Measurements from ENCODE around the gene SPAG16.

SPAG16 gene

GRCh38 chr2:213848631-213849030, 564.4 kb downstream of the SPAG16 start:
- H3K27ac Mint-ChIP-seq (ENCODE audit: low read depth): no peak overlapping the region
- ATAC-seq (replicated peaks; ENCODE audit: extremely low read depth, poor library complexity, severe bottlenecking): no peak
- H3K36me3 Mint-ChIP-seq (ENCODE audit: insufficient read depth): no peaks in the 10 kb centered on the region
- DNase-seq (ENCODE audit: low spot score in 2 of 2): no peak
- H3K4me3 Mint-ChIP-seq: no peak overlapping the region
- H3K4me1 Mint-ChIP-seq: no peaks in the 10 kb centered on the region
- no peaks in the 10 kb centered on the region for H3K27me3 Mint-ChIP-seq
- peaks cover 15% of the 10 kb centered on the region for H3K9me3 Mint-ChIP-seq

GRCh38 chr2:213861638-213862037, 577.4 kb downstream of the SPAG16 start:
- Mint-ChIP-seq H3K4me1 (no peaks in the 10 kb centered on the region), H3K4me3 (no peak overlapping the region), H3K27ac (ENCODE audit: low read depth) (no peak overlapping the region), H3K9me3 (no peaks in the 10 kb centered on the region), H3K36me3 (ENCODE audit: insufficient read depth) (no peaks in the 10 kb centered on the region), H3K27me3 (no peaks in the 10 kb centered on the region)
- no peak for ATAC-seq (replicated peaks; ENCODE audit: extremely low read depth, poor library complexity, severe bottlenecking)
- no peak for DNase-seq (ENCODE audit: low spot score in 2 of 2)

- no peak for ATAC-seq (replicated peaks; ENCODE audit: extremely low read depth, poor library complexity, severe bottlenecking)
- Mint-ChIP-seq H3K9me3 (no peaks in the 10 kb centered on the region), H3K4me3 (no peak overlapping the region), H3K4me1 (no peaks in the 10 kb centered on the region), H3K27ac (ENCODE audit: low read depth) (no peak overlapping the region), H3K27me3 (no peaks in the 10 kb centered on the region), H3K36me3 (ENCODE audit: insufficient read depth) (no peaks in the 10 kb centered on the region)
- DNase-seq (ENCODE audit: low spot score in 2 of 2): no peak
Measured at GRCh38 chr2:213862407-213863076, 578.3 kb downstream of the SPAG16 start.

- Mint-ChIP-seq H3K9me3 (no peaks in the 10 kb centered on the region), H3K27ac (ENCODE audit: low read depth) (no peak overlapping the region)
Measured at GRCh38 chr2:213863541-213863940, 579.3 kb downstream of the SPAG16 start.

GRCh38 chr2:213868526-213868925, 584.3 kb downstream of the SPAG16 start:
- DNase-seq (ENCODE audit: low spot score in 2 of 2): no peak
- no peak for ATAC-seq (replicated peaks; ENCODE audit: extremely low read depth, poor library complexity, severe bottlenecking)
- no peaks in the 10 kb centered on the region for H3K9me3 Mint-ChIP-seq
- no peaks in the 10 kb centered on the region for H3K27me3 Mint-ChIP-seq
- H3K4me1 Mint-ChIP-seq: no peaks in the 10 kb centered on the region
- H3K4me3 Mint-ChIP-seq: no peak overlapping the region
- no peak overlapping the region for H3K27ac Mint-ChIP-seq (ENCODE audit: low read depth)
- H3K36me3 Mint-ChIP-seq (ENCODE audit: insufficient read depth): no peaks in the 10 kb centered on the region

More at GRCh38 chr2:213863541-213863940, 579.3 kb downstream of the SPAG16 start:
- Mint-ChIP-seq H3K36me3 (ENCODE audit: insufficient read depth) (no peaks in the 10 kb centered on the region), H3K4me3 (no peak overlapping the region), H3K27me3 (no peaks in the 10 kb centered on the region), H3K4me1 (no peaks in the 10 kb centered on the region)
- ATAC-seq (replicated peaks; ENCODE audit: extremely low read depth, poor library complexity, severe bottlenecking) (no peak), DNase-seq (ENCODE audit: low spot score in 2 of 2) (no peak)

GRCh38 chr2:213885485-213885884, 601.2 kb downstream of the SPAG16 start:
- no peak overlapping the region for H3K27ac Mint-ChIP-seq (ENCODE audit: low read depth)
- no peak for ATAC-seq (replicated peaks; ENCODE audit: extremely low read depth, poor library complexity, severe bottlenecking)
- H3K4me1 Mint-ChIP-seq: no peaks in the 10 kb centered on the region
- H3K27me3 Mint-ChIP-seq: no peaks in the 10 kb centered on the region
- DNase-seq (ENCODE audit: low spot score in 2 of 2): no peak
- H3K9me3 Mint-ChIP-seq: no peaks in the 10 kb centered on the region
- no peak overlapping the region for H3K4me3 Mint-ChIP-seq
- peaks cover 1% of the 10 kb centered on the region for H3K36me3 Mint-ChIP-seq (ENCODE audit: insufficient read depth)

GRCh38 chr2:213914510-213914909, 630.2 kb downstream of the SPAG16 start:
- Mint-ChIP-seq H3K27me3 (no peaks in the 10 kb centered on the region), H3K36me3 (ENCODE audit: insufficient read depth) (no peaks in the 10 kb centered on the region), H3K27ac (ENCODE audit: low read depth) (no peak overlapping the region), H3K4me3 (no peak overlapping the region), H3K9me3 (peaks cover 11% of the 10 kb centered on the region), H3K4me1 (no peaks in the 10 kb centered on the region)
- no peak for ATAC-seq (replicated peaks; ENCODE audit: extremely low read depth, poor library complexity, severe bottlenecking)
- no peak for DNase-seq (ENCODE audit: low spot score in 2 of 2)

- Mint-ChIP-seq H3K9me3 (peaks cover 34% of the 10 kb centered on the region), H3K27me3 (no peaks in the 10 kb centered on the region), H3K36me3 (ENCODE audit: insufficient read depth) (no peaks in the 10 kb centered on the region), H3K4me1 (no peaks in the 10 kb centered on the region), H3K27ac (ENCODE audit: low read depth) (no peak overlapping the region), H3K4me3 (no peak overlapping the region)
- ATAC-seq (replicated peaks; ENCODE audit: extremely low read depth, poor library complexity, severe bottlenecking): no peak
- DNase-seq (ENCODE audit: low spot score in 2 of 2): no peak
Measured at GRCh38 chr2:213920014-213920413, 635.8 kb downstream of the SPAG16 start.

GRCh38 chr2:213923543-213923942, 639.3 kb downstream of the SPAG16 start:
- ATAC-seq (replicated peaks; ENCODE audit: extremely low read depth, poor library complexity, severe bottlenecking) (no peak), DNase-seq (ENCODE audit: low spot score in 2 of 2) (no peak)
- peaks cover 28% of the 10 kb centered on the region for H3K9me3 Mint-ChIP-seq
- H3K27me3 Mint-ChIP-seq: no peaks in the 10 kb centered on the region
- no peaks in the 10 kb centered on the region for H3K36me3 Mint-ChIP-seq (ENCODE audit: insufficient read depth)
- H3K4me3 Mint-ChIP-seq: no peak overlapping the region
- H3K27ac Mint-ChIP-seq (ENCODE audit: low read depth): no peak overlapping the region
- H3K4me1 Mint-ChIP-seq: no peaks in the 10 kb centered on the region

GRCh38 chr2:213934560-213934959, 650.3 kb downstream of the SPAG16 start:
- no peak for ATAC-seq (replicated peaks; ENCODE audit: extremely low read depth, poor library complexity, severe bottlenecking)
- Mint-ChIP-seq H3K4me3 (no peak overlapping the region), H3K27me3 (no peaks in the 10 kb centered on the region), H3K4me1 (no peaks in the 10 kb centered on the region), H3K36me3 (ENCODE audit: insufficient read depth) (no peaks in the 10 kb centered on the region), H3K27ac (ENCODE audit: low read depth) (no peak overlapping the region), H3K9me3 (no peaks in the 10 kb centered on the region)
- no peak for DNase-seq (ENCODE audit: low spot score in 2 of 2)

- Mint-ChIP-seq H3K27ac (ENCODE audit: low read depth) (no peak overlapping the region), H3K9me3 (peaks cover 22% of the 10 kb centered on the region), H3K36me3 (ENCODE audit: insufficient read depth) (no peaks in the 10 kb centered on the region), H3K27me3 (no peaks in the 10 kb centered on the region), H3K4me1 (no peaks in the 10 kb centered on the region), H3K4me3 (no peak overlapping the region)
- ATAC-seq (replicated peaks; ENCODE audit: extremely low read depth, poor library complexity, severe bottlenecking) (no peak), DNase-seq (ENCODE audit: low spot score in 2 of 2) (no peak)
Measured at GRCh38 chr2:213958086-213958485, 673.8 kb downstream of the SPAG16 start.

- peaks cover 27% of the 10 kb centered on the region for H3K9me3 Mint-ChIP-seq
- no peak overlapping the region for H3K27ac Mint-ChIP-seq (ENCODE audit: low read depth)
- DNase-seq (ENCODE audit: low spot score in 2 of 2) (no peak), ATAC-seq (replicated peaks; ENCODE audit: extremely low read depth, poor library complexity, severe bottlenecking) (no peak)
- no peak overlapping the region for H3K4me3 Mint-ChIP-seq
- no peaks in the 10 kb centered on the region for H3K27me3 Mint-ChIP-seq
- H3K36me3 Mint-ChIP-seq (ENCODE audit: insufficient read depth): no peaks in the 10 kb centered on the region
- no peaks in the 10 kb centered on the region for H3K4me1 Mint-ChIP-seq
Measured at GRCh38 chr2:213959589-213959988, 675.3 kb downstream of the SPAG16 start.

GRCh38 chr2:213971536-213971935, 687.3 kb downstream of the SPAG16 start:
- DNase-seq (ENCODE audit: low spot score in 2 of 2) (no peak), ATAC-seq (replicated peaks; ENCODE audit: extremely low read depth, poor library complexity, severe bottlenecking) (no peak)
- no peak overlapping the region for H3K4me3 Mint-ChIP-seq
- H3K4me1 Mint-ChIP-seq: no peaks in the 10 kb centered on the region
- no peaks in the 10 kb centered on the region for H3K9me3 Mint-ChIP-seq
- H3K27ac Mint-ChIP-seq (ENCODE audit: low read depth): no peak overlapping the region
- no peaks in the 10 kb centered on the region for H3K27me3 Mint-ChIP-seq
- no peaks in the 10 kb centered on the region for H3K36me3 Mint-ChIP-seq (ENCODE audit: insufficient read depth)
